Vagina (tissue), 2 donors: ENCODE data around the gene FAM167B. TPM values are rescaled to one million over a fixed set of nuclear protein-coding genes. Genes with fewer than 3 reads are reported as not detected.

Experiments used
- DNase-seq, 2 donors: peaks; one replicate each; pipeline ENCODE4 v3.0.0-alpha.2; 2017; ENCODE audit errors: extremely low spot score in 2 of 2
- H3K27ac ChIP-seq: fragments of 200-600 bp; sonication (generic); one replicate; pipeline ENCODE4 v1.5.1; 2019
- H3K27me3 ChIP-seq: fragments of 200-600 bp; sonication (generic); one replicate; pipeline ENCODE4 v1.5.1; 2019
- H3K36me3 ChIP-seq, 2 donors: fragments of 200-600 bp; sonication (generic); one replicate each; pipeline ENCODE4 v1.5.1; 2017 to 2019
- H3K4me1 ChIP-seq: fragments of 200-600 bp; sonication (generic); one replicate; pipeline ENCODE4 v1.5.1; 2019
- H3K4me3 ChIP-seq, 2 donors: fragments of 200-600 bp; sonication (generic); 1 replicate in 1 of 2; 2 replicates in 1 of 2; pipeline ENCODE4 v1.5.1; 2016 to 2019
- H3K9me3 ChIP-seq: fragments of 200-600 bp; sonication (generic); one replicate; pipeline ENCODE4 v1.5.1; 2019
- CTCF ChIP-seq, 3 experiments: fragments of 450-650 bp in 2 of 3; fragments of 200-600 bp in 1 of 3; sonication (generic) in 1 of 3; IDR thresholded peaks; one replicate each; pipeline ENCODE4 v1.5.1; 2017 to 2019; ENCODE audit warnings: antibody characterized with exemption in 3 of 3, mild to moderate bottlenecking in 2 of 3, moderate library complexity in 2 of 3
- POLR2A ChIP-seq, 2 donors: fragments of 450-650 bp; IDR thresholded peaks; one replicate each; pipeline ENCODE4 v1.6.1; 2017; ENCODE audit warnings: antibody characterized with exemption in 2 of 2, mild to moderate bottlenecking in 2 of 2, moderate library complexity in 2 of 2
- POLR2AphosphoS5 ChIP-seq, 2 donors: sonication (generic); formaldehyde crosslinking; IDR thresholded peaks; one replicate each; pipeline ENCODE4 v1.9.0; 2017; ENCODE audit warnings: antibody characterized with exemption in 2 of 2, mild to moderate bottlenecking in 2 of 2, low read depth in 1 of 2; ENCODE audit not compliant: insufficient read depth in 1 of 2
- intact Hi-C: fragments of 100-400 bp; cut with DNase I; formaldehyde crosslinking; loops from one replicate; pipeline ENCODE4 v1.15.1; 2023
- total RNA-seq: library from RNA; depleted of rRNA; stranded (reverse); fragments of >200 nt; gene quantifications from one replicate; pipeline ENCODE4 v1.2.3, GENCODE V29; 2016

The FAM167B gene
- total RNA-seq, 1 donor from 2014 or later = 3.7 TPM

- intact Hi-C loops = loop anchor here (10.0 kb wide), 1 partner anchor 166 kb away; the partner anchor contains the start of gene BSDC1
- no peak for DNase-seq
- no peak overlapping the region for H3K4me3 ChIP-seq
- H3K27ac ChIP-seq = no peak overlapping the region
- peaks cover 4% of the 10 kb centered on the region for H3K4me1 ChIP-seq
- peaks cover 0 to 83% of the 10 kb centered on the region in 2 donors for H3K36me3 ChIP-seq
- H3K9me3 ChIP-seq = no peaks in the 10 kb centered on the region
- no peaks in the 10 kb centered on the region for H3K27me3 ChIP-seq
- TF ChIP-seq CTCF (IDR thresholded peaks at IDR 0.05) = no peak
- no peak for TF ChIP-seq POLR2A (IDR thresholded peaks at IDR 0.05)
- TF ChIP-seq POLR2AphosphoS5 (IDR thresholded peaks at IDR 0.05; ENCODE audit: insufficient read depth in 1 of 2, low read depth in 1 of 2) = no peak
Observed at GRCh38 chr1:32228771-32229170, 18.3 kb upstream of the FAM167B start.

- TF ChIP-seq POLR2A (IDR thresholded peaks at IDR 0.05) = no peak
- TF ChIP-seq CTCF (IDR thresholded peaks at IDR 0.05) = no peak
- TF ChIP-seq POLR2AphosphoS5 (IDR thresholded peaks at IDR 0.05; ENCODE audit: insufficient read depth in 1 of 2, low read depth in 1 of 2) = no peak
- intact Hi-C loops = no loop called here
- DNase-seq = no peak
Observed at GRCh38 chr1:32231843-32232432, 15.1 kb upstream of the FAM167B start.

GRCh38 chr1:32232558-32233304, 14.3 kb upstream of the FAM167B start:
- no peak overlapping the region for H3K4me3 ChIP-seq
- no peak for TF ChIP-seq CTCF (IDR thresholded peaks at IDR 0.05)
- no peak for TF ChIP-seq POLR2A (IDR thresholded peaks at IDR 0.05)
- TF ChIP-seq POLR2AphosphoS5 (IDR thresholded peaks at IDR 0.05; ENCODE audit: insufficient read depth in 1 of 2, low read depth in 1 of 2) = no peak
- no peaks in the 10 kb centered on the region for H3K4me1 ChIP-seq
- H3K9me3 ChIP-seq = no peaks in the 10 kb centered on the region
- intact Hi-C loops = no loop called here
- no peaks in the 10 kb centered on the region for H3K27me3 ChIP-seq
- peaks cover 0 to 46% of the 10 kb centered on the region in 2 donors for H3K36me3 ChIP-seq
- H3K27ac ChIP-seq = no peak overlapping the region
- DNase-seq = no peak

More at GRCh38 chr1:32231843-32232432, 15.1 kb upstream of the FAM167B start:
- H3K9me3 ChIP-seq = no peaks in the 10 kb centered on the region
- H3K27ac ChIP-seq = no peak overlapping the region
- peaks cover 0 to 54% of the 10 kb centered on the region in 2 donors for H3K36me3 ChIP-seq
- H3K4me1 ChIP-seq = no peaks in the 10 kb centered on the region
- H3K4me3 ChIP-seq = no peak overlapping the region
- no peaks in the 10 kb centered on the region for H3K27me3 ChIP-seq

GRCh38 chr1:32234792-32235191, 12.2 kb upstream of the FAM167B start:
- Histone ChIP-seq H3K27ac (no peak overlapping the region), H3K9me3 (no peaks in the 10 kb centered on the region), H3K27me3 (no peaks in the 10 kb centered on the region), H3K36me3 (peaks cover 0 to 26% of the 10 kb centered on the region in 2 donors), H3K4me3 (no peak overlapping the region), H3K4me1 (peaks cover 4% of the 10 kb centered on the region)
- intact Hi-C loops = no loop called here
- DNase-seq = no peak
- TF ChIP-seq CTCF (IDR thresholded peaks at IDR 0.05) (no peak), POLR2A (IDR thresholded peaks at IDR 0.05) (no peak)

GRCh38 chr1:32239337-32239736, 7.7 kb upstream of the FAM167B start:
- intact Hi-C loops = no loop called here
- no peak for DNase-seq
- Histone ChIP-seq H3K9me3 (no peaks in the 10 kb centered on the region), H3K27ac (peak overlapping the region; percentile 89), H3K4me1 (peaks cover 39% of the 10 kb centered on the region), H3K4me3 (peak overlapping the region; percentile 77 to 80), H3K27me3 (no peaks in the 10 kb centered on the region), H3K36me3 (no peaks in the 10 kb centered on the region)
- no peak for TF ChIP-seq POLR2A (IDR thresholded peaks at IDR 0.05)
- no peak for TF ChIP-seq POLR2AphosphoS5 (IDR thresholded peaks at IDR 0.05; ENCODE audit: insufficient read depth in 1 of 2, low read depth in 1 of 2)
- no peak for TF ChIP-seq CTCF (IDR thresholded peaks at IDR 0.05)
